HEK293 (cell line): ENCODE measurements around the gene TTC23L.

Source experiments
- HIC1 ChIP-seq: fragments of 450-650 bp; formaldehyde crosslinking; IDR thresholded peaks from 2 replicates; pipeline ENCODE4 v1.5.1; 2016; ENCODE audit warnings: missing biosample characterization, missing genetic modification characterization
- HOXA7 ChIP-seq: sonication (generic); formaldehyde crosslinking; IDR thresholded peaks from 2 replicates; pipeline ENCODE4 v1.8.1; 2022; ENCODE audit warnings: missing genetic modification reagents, borderline replicate concordance
- MZF1 ChIP-seq: fragments of 450-650 bp; formaldehyde crosslinking; IDR thresholded peaks from 2 replicates; pipeline ENCODE4 v1.5.1; 2017; ENCODE audit warnings: missing biosample characterization, missing genetic modification characterization, borderline replicate concordance
- PRDM2 ChIP-seq: fragments of 450-650 bp; formaldehyde crosslinking; IDR thresholded peaks from 2 replicates; pipeline ENCODE4 v1.5.1; 2016; ENCODE audit warnings: missing biosample characterization, missing genetic modification characterization, borderline replicate concordance
- PRDM6 ChIP-seq: fragments of 450-650 bp; formaldehyde crosslinking; IDR thresholded peaks from 2 replicates; pipeline ENCODE4 v1.5.1; 2017; ENCODE audit warnings: missing biosample characterization, missing genetic modification characterization
- SP7 ChIP-seq: fragments of 450-650 bp; formaldehyde crosslinking; IDR thresholded peaks from 2 replicates; pipeline ENCODE4 v1.5.1; 2016; ENCODE audit warnings: missing biosample characterization, missing genetic modification characterization
- TCF7L2 ChIP-seq: IDR thresholded peaks from 2 replicates; pipeline ENCODE4 v1.6.1; 2011; ENCODE audit warnings: low read depth, mild to moderate bottlenecking, inconsistent platforms, low read length, moderate library complexity, borderline replicate concordance
- ZBTB10 ChIP-seq: fragments of 450-650 bp; formaldehyde crosslinking; IDR thresholded peaks from 2 replicates; pipeline ENCODE4 v1.5.1; 2016; ENCODE audit warnings: missing biosample characterization, missing genetic modification characterization
- ZEB2 ChIP-seq: fragments of 450-650 bp; formaldehyde crosslinking; IDR thresholded peaks from 2 replicates; pipeline ENCODE4 v1.5.1; 2016; ENCODE audit warnings: missing biosample characterization, missing genetic modification characterization
- ZNF140 ChIP-seq: fragments of 450-650 bp; formaldehyde crosslinking; IDR thresholded peaks from 2 replicates; pipeline ENCODE4 v1.5.1; 2016; ENCODE audit warnings: missing biosample characterization, missing genetic modification characterization
- ZNF280D ChIP-seq: fragments of 450-650 bp; formaldehyde crosslinking; IDR thresholded peaks from 2 replicates; pipeline ENCODE4 v1.5.1; 2016; ENCODE audit warnings: missing biosample characterization, missing genetic modification characterization
- ZNF292 ChIP-seq: fragments of 450-650 bp; formaldehyde crosslinking; IDR thresholded peaks from 2 replicates; pipeline ENCODE4 v1.5.1; 2016; ENCODE audit warnings: low read depth, missing biosample characterization, missing genetic modification characterization, borderline replicate concordance
- ZNF350 ChIP-seq: fragments of 450-650 bp; formaldehyde crosslinking; IDR thresholded peaks from 2 replicates; pipeline ENCODE4 v1.5.0; 2017; ENCODE audit warnings: missing biosample characterization, mild to moderate bottlenecking, missing genetic modification characterization
- ZNF366 ChIP-seq: fragments of 450-650 bp; formaldehyde crosslinking; conservative IDR thresholded peaks from 2 replicates; pipeline ENCODE4 v1.5.1; 2016; ENCODE audit warnings: missing biosample characterization, missing genetic modification characterization
- ZNF416 ChIP-seq: fragments of 450-650 bp; formaldehyde crosslinking; IDR thresholded peaks from 2 replicates; pipeline ENCODE4 v1.5.1; 2016; ENCODE audit warnings: missing biosample characterization, missing genetic modification characterization
- ZNF549 ChIP-seq: fragments of 450-650 bp; IDR thresholded peaks from 2 replicates; pipeline ENCODE4 v1.5.1; 2018; ENCODE audit warnings: missing biosample characterization, missing genetic modification characterization, mild to moderate bottlenecking, inconsistent platforms, moderate library complexity
- ZNF561 ChIP-seq: fragments of 450-650 bp; IDR thresholded peaks from 2 replicates; pipeline ENCODE4 v1.5.1; 2018; ENCODE audit warnings: missing biosample characterization, missing genetic modification characterization, borderline replicate concordance
- ZNF629 ChIP-seq: fragments of 450-650 bp; formaldehyde crosslinking; IDR thresholded peaks from 2 replicates; pipeline ENCODE4 v1.5.1; 2017; ENCODE audit warnings: missing biosample characterization, missing genetic modification characterization
- ZNF654 ChIP-seq: fragments of 450-650 bp; formaldehyde crosslinking; IDR thresholded peaks from 2 replicates; pipeline ENCODE4 v1.5.1; 2016; ENCODE audit warnings: low read depth, missing biosample characterization, missing genetic modification characterization
- ZNF660 ChIP-seq: fragments of 450-650 bp; IDR thresholded peaks from 2 replicates; pipeline ENCODE4 v1.5.1; 2018; ENCODE audit warnings: missing biosample characterization, mild to moderate bottlenecking, missing genetic modification characterization
- ZSCAN5A ChIP-seq: fragments of 450-650 bp; formaldehyde crosslinking; IDR thresholded peaks from 2 replicates; pipeline ENCODE4 v1.5.1; 2016; ENCODE audit warnings: missing biosample characterization, missing genetic modification characterization

TTC23L gene

GRCh38 chr5:34854459-34855174 lies 15.7 kb downstream of the TTC23L start (continued):
- TF ChIP-seq ZSCAN5A (tag by site-specific recombination): no peak
- TF ChIP-seq ZEB2 (tag by site-specific recombination): peak; percentile 65; the same call in 1 of the 2 replicates
- peak; percentile 30; the same call in 1 of the 2 replicates for TF ChIP-seq TCF7L2
- peak; percentile 56; the same call in 1 of the 2 replicates for TF ChIP-seq ZNF629 (tag by site-specific recombination)
- TF ChIP-seq ZNF350 (tag by site-specific recombination): no peak
- TF ChIP-seq ZNF654 (tag by site-specific recombination): no peak
- peak; percentile 74 for TF ChIP-seq SP7 (tag by site-specific recombination)
- no peak for TF ChIP-seq HOXA7
- peak; percentile 89 for TF ChIP-seq PRDM6 (tag by site-specific recombination)
- TF ChIP-seq ZNF660 (tag by site-specific recombination): peak; percentile 86
- TF ChIP-seq MZF1 (tag by site-specific recombination): peak; percentile 28; the same call in 1 of the 2 replicates
- TF ChIP-seq ZNF416 (tag by site-specific recombination): no peak
- peak; percentile 49; the same call in 1 of the 2 replicates for TF ChIP-seq ZNF561
- TF ChIP-seq ZBTB10: no peak
- 0 out of 2 replicates have a peak, but pooled peaks have one; percentile 33 for TF ChIP-seq ZNF140 (tag by site-specific recombination)
- no peak for TF ChIP-seq ZNF280D (tag by site-specific recombination)
- TF ChIP-seq HIC1 (tag by site-specific recombination): peak; percentile 71; the same call in 1 of the 2 replicates
- no peak for TF ChIP-seq PRDM2 (tag by site-specific recombination)
- no peak for TF ChIP-seq ZNF366 (tag by site-specific recombination)
- no peak for TF ChIP-seq ZNF292
- TF ChIP-seq ZNF549: no peak; the same call in 1 of the 2 replicates
